ENCODE measurements around the gene KRT1.

GRCh38 chr12:52688481-52688880 is 8.3 kb upstream of the KRT1 start:
- no peak for TF ChIP-seq OSR2 (tag by site-specific recombination; IDR thresholded peaks at IDR 0.05)
- no peak for TF ChIP-seq ATF2 (tag by site-specific recombination; IDR thresholded peaks at IDR 0.05; ENCODE audit: low read depth)
- no peak for TF ChIP-seq ZNF76 (tag by site-specific recombination; IDR thresholded peaks at IDR 0.05; ENCODE audit: borderline replicate concordance, low read depth)
- no peak for TF ChIP-seq ZNF704 (tag by site-specific recombination; IDR thresholded peaks at IDR 0.05)
- no peak for TF ChIP-seq ZSCAN18 (tag by site-specific recombination; IDR thresholded peaks at IDR 0.05)
- TF ChIP-seq ZBTB11 (tag by site-specific recombination; conservative IDR thresholded peaks at IDR 0.05; ENCODE audit: low read depth): no peak
